HG03097 (cell line): ENCODE results near the gene DUOX1.

Source experiments
- ATAC-seq: cut with Tn5 transposase; IDR thresholded peaks from one replicate; pipeline ENCODE4 v1.9.1; 2021; ENCODE audit not compliant: unreplicated experiment, low FRiP score

Gene DUOX1

DNA sequence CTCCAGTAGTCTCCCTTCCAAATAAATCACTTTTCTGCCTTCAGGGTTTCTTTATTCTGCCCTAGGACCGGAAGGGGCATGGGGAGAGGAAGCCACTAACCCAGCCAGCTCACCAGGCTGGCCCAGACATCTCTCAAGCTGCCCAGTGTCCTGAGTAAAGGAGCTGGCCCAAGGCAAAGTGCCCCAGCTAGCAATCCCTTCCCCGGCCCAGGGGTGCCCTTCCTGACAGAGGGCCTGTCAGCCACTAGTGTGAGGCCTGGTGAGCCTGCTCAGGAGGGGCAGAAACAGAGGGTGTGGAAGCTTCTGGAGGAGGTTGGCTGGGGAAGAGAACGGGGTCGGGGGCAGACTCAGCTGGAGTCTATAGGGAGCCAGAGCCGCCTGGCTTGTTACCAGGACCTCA is 35.7 kb downstream of the DUOX1 start:
- ATAC-seq = no peak

DNA sequence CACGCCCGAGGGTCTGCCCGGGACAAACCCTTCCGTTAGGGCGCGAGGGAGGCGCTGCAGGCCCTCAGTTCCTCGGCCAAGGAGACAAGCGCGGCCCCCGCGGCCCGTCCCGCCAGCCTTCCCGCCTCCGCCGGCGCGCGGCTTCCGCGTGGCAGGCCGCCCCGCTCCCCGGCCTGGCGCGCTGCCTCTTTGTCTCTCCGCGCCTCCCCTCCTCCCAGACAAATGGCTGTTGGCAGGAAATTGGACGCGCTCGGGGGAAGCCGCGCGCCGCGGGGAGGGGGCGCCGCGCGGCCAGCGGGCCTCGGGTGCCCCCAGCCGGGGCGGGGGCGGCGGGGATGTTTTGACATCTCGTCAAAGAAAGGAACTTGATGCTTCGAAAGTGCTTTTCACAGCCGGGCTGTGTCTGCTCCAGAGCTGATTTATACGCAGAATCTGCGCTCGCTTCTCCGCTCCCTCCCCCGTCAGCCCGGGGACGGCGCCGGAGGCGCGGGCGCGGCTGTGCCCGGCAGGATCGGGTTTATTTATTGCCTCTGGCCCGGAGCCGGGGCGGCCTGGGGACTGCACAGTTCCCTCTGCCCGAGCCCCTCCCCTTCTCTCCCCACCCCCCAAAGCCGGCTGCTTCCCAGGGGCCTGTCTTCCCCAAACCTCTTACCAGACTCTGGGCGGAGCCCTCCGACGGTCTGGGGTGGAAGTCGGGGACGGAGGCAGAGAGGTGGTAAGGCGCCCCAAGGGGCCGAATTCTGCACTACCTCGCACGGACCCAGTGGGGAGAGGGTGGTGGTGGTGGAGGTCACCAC is 37.2 kb downstream of the DUOX1 start:
- ATAC-seq = peak; percentile 95

DNA sequence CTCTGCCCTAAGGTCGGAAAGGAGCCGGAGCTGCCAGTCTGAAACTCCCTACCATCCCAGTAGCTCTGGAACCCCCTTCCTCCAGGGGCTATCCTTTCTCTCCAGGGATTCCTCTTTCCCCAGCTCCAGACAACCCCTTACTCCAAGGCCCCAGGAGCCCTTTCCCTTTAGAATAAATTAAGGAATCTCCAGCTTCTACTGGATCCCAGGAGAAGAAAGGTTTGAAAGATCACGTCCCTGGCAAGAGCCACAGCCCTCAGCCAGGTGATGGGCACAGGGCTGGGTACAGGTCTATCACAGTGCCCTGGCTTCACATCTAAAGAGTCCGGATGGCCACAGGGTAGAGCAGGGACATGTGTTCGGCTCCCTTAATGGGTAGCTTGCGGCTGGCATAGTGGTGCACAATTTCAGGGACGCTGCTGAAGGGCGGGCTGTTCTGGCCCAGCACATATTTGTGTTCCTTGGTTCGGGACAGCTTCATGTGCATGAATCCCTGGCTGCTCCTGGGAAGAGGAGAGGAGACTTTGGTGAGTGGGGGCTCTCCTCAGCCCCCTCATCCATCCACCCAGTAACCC is 37.9 kb downstream of the DUOX1 start:
- no peak for ATAC-seq

DNA sequence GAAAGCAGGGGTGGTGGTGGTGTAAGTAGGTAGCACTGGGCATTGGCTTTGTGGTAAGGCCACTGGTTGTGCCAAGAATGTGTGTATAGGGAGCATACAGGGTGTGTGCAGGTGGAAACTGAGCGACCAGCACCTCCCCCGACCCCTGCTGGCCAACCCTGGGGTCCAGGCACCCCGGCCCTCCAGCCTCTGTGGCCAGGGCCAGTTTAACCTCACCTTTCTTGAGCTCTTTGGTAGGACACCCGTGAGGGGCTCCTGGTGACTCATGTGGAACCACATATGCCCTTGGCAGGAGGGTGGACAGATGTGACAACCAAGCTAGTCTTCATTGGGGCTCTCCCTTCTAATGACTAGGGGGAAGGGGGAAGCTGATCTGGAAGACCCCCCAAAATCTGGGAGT is 38.5 kb downstream of the DUOX1 start:
- ATAC-seq = no peak

DNA sequence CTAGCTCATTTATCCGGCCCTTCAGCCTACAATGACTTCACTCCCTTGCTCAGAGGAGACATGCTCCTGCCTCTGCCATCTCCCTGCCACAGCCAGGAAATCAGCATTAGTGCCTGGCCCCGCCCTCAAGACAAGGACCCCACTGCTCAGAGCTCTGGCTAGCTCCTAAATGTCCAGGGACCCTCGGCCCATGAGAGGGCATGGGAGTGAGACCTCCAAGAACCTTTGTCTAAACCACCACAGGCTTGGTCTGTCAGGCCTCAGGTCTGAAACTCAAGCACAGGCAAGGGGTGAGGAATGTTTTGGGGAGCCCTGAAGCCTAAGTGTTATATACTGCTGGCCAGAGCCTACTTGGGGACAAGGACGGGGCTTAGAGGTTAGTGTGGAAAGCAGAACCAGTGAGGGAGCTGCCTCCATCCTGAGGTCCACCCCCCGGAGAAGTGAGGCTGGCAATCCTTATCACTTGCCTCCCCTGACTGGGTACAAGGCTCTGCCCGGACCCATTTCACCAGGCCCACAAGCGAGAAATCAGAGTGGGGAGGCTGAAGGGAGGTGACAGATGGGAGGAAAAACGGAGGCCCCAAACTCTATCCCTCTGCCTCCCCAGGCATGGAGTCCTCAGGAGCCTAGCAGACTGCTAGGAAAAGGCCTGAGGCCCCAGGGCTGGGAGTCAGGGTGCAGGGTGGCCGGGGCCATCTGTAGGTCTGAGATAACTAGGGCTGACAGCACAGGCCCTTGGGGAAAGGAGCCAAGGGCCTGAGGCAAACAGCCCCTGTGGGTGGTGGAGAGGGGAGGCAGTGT is 39.2 kb downstream of the DUOX1 start:
- no peak for ATAC-seq

GRCh38 chr15:45169608-45170480 is 40.0 kb downstream of the DUOX1 start:
- no peak for ATAC-seq

GRCh38 chr15:45171912-45172311 is 42.1 kb downstream of the DUOX1 start:
- no peak for ATAC-seq

GRCh38 chr15:45174069-45174468 is 44.3 kb downstream of the DUOX1 start:
- no peak for ATAC-seq

DNA sequence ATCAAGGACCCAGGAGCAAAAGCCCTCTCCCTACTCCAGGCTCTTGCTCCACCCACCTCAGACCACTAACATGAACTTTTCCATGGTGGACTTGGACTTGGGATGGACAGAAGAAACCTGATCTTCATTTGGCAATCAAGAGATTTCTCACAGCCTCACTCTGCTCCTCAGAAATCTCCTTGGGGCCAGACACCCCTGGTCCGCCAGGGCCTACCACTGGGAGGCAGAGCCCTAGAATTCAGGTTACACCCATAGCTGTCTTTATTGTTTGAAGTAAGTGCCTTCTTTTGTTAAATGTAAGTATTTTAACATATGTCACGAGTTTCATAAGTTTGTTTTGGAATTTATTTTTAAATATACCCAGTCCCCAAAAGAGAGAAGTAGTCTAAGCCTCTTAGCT is 44.8 kb downstream of the DUOX1 start:
- ATAC-seq = no peak

DNA sequence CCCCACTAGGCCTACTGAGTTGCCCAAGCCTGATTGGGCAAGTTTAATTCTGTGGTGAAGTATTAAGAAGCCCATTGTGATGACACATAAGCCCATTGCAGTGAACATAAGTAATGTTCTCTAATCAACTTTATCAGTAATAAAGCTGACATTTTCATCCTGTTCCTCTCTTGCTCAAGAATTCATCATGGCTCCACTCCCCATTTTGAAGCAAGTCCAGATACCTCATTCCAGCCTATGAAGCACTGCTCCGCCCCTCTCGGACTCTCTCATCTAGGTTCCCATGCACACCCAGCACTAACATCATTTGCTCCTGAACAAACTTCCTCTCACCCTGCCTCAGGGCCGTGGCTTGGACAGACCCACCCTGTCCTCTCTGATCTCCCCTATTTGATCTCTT is 47.5 kb downstream of the DUOX1 start:
- ATAC-seq = no peak

GRCh38 chr15:45179221-45179985 is 49.6 kb downstream of the DUOX1 start:
- ATAC-seq = no peak

DNA sequence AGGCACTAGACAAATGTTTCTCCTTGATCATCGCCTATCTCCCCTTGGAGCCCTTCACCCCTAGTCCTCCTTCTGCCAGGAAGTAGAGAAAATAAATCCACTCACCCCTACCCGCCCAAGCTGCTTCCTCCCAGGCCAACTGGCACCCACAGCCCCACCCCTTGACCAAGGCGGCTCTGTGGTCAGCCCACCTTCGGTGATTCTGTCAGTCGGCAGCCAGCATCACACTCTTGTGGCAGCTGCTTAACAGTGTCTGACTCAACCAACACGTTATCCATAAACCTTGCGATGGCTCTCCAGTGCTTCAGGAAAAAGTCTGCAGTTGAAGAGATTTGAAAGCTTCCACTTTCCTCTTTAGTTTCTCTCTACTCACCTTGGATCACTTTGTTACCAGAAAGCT is 50.4 kb downstream of the DUOX1 start:
- ATAC-seq = no peak

DNA sequence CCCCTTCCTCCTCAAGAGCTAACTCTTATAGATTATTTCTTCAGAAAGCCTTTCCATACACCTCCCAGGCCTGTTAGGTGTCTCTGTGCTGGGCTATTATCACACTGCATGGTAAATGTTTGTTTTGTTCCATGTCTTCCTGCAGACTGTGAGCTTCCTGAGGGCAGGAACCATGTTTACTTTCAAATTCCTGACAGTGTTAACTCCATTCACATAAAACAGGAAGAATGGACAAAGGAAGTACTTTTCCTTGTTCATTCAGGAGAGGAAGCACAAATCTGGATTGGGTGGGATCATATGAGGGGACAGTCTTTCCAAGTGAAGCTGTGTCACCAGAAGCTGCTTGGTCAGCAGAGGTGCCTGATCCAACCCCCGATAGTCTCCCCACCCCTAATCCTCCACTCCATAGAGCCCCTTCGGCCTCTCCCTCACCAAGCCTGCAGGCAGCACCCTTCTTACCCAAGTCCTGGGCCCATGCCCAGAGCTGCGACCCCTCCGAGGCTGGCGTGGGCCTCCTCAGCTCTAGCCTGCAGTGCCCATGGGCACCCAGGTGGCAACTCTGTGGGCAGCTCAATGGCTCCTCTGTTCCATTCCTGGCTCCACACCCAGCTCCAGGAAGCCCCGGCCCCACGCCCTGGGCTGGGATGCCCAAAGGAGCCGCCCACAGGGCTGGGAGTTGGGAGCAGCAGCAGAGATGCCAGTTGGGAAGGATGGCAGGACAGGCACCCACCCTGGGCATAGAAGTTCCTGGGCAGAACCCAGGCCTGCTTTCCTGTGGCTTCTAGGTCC is 51.0 kb downstream of the DUOX1 start:
- ATAC-seq = no peak

DNA sequence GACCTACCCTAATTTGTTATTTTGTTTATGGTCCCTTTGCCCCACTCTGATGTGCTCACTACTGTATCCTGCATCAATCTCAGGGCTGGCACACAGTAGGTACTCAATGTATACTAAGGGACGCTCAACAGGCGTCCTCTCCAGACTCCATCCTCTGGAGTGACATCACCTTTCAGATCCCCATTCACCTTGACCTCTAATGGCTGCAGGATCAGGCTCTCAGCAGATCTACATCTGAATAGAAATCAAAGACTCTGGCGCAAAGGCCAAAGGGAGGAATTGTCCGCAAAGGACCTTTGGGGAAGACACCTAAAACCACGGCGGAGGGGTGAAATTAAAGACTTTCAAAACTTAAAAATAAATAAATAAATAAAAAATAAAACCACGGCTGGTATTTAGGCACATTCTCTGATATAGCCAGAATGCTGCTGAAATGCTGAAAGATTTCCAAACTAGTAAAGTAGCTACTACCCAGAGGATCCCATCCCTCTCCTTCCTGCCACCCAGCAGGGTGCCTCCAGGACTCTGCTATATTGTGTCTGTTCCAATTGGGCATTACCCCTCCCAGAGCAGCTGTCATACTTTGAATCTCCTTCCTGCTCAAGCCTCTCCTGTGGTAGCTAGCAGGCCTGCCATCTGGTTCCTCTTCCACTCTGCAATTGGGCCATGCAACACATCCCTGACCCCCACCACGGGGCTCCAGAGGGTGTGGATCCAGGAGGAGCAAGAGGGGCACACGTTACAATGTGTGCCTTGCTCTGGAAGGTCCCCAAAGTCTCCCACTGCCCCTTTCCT is 51.9 kb downstream of the DUOX1 start:
- no peak for ATAC-seq

- no peak for ATAC-seq
Measured at GRCh38 chr15:45182996-45183395, 53.2 kb downstream of the DUOX1 start.

GRCh38 chr15:45183511-45183910 is 53.7 kb downstream of the DUOX1 start:
- no peak for ATAC-seq

- no peak for ATAC-seq
Measured at GRCh38 chr15:45184562-45185041, 54.8 kb downstream of the DUOX1 start.

- no peak for ATAC-seq
Measured at GRCh38 chr15:45185069-45185779, 55.4 kb downstream of the DUOX1 start.
